GM10266 (cell line): ENCODE data around the gene DZIP1.

ENCODE experiments used
- DNase-seq: peaks from one replicate; pipeline ENCODE4 v3.0.0; 2012; ENCODE audit errors: extremely low spot score
- CTCF ChIP-seq: IDR thresholded peaks from 2 replicates; pipeline ENCODE4 v1.5.1; 2012; ENCODE audit warnings: mild to moderate bottlenecking, low read depth; ENCODE audit not compliant: control insufficient read depth, insufficient read depth; ENCODE audit errors: missing control alignments

Gene DZIP1

GRCh38 chr13:95535243-95535642 is 109.3 kb downstream of the DZIP1 start:
- no peak for DNase-seq
- no peak for TF ChIP-seq CTCF

- DNase-seq: no peak
- no peak for TF ChIP-seq CTCF
These were observed 110.9 kb downstream of the DZIP1 start for GRCh38 chr13:95533545-95534160.

GRCh38 chr13:95530178-95530577 is 114.3 kb downstream of the DZIP1 start:
- DNase-seq: no peak
- TF ChIP-seq CTCF: no peak
